Activated T-helper 2 cell treated with anti-CD3 and anti-CD28 coated beads, Interferon-gamma antibody, Interleukin-2, Interleukin-4, amounts not matched to agents 10 μg/mL and 5 μg/mL and 100 μg/mL, durations not matched to agents 14 hours and 24 hours and 36 hours (primary cell): ENCODE data around the gene VWF. TPM values are rescaled to one million over a fixed set of nuclear protein-coding genes. Genes with fewer than 3 reads are reported as not detected.

Source experiments
- DNase-seq: peaks from one replicate; pipeline ENCODE4 v3.0.0; 2021; ENCODE audit warnings: low spot score
- H3K27ac Mint-ChIP-seq: one replicate; pipeline ENCODE4 v1.8.0; 2021; ENCODE audit warnings: mixed read lengths
- H3K27me3 Mint-ChIP-seq: one replicate; pipeline ENCODE4 v1.8.0; 2021; ENCODE audit warnings: low read depth, mixed read lengths
- H3K36me3 Mint-ChIP-seq: one replicate; pipeline ENCODE4 v1.8.0; 2021; ENCODE audit warnings: low read depth, mixed read lengths
- H3K4me1 Mint-ChIP-seq: one replicate; pipeline ENCODE4 v1.8.0; 2021; ENCODE audit warnings: low read depth, mixed read lengths
- H3K4me3 Mint-ChIP-seq: one replicate; pipeline ENCODE4 v1.8.0; 2021; ENCODE audit warnings: low read depth, mild to moderate bottlenecking, moderate library complexity, mixed read lengths
- H3K9me3 Mint-ChIP-seq: one replicate; pipeline ENCODE4 v1.8.0; 2021; ENCODE audit warnings: mixed read lengths
- intact Hi-C: fragments of 100-400 bp; cut with micrococcal nuclease; formaldehyde crosslinking; loops from one replicate; pipeline ENCODE4 v1.15.1; 2023
- total RNA-seq: library from RNA; stranded (reverse); gene quantifications from 2 replicates; pipeline ENCODE4 v1.2.3, GENCODE V29; 2022

VWF gene
- total RNA-seq, 1 donor from 2014 or later, result not detected

GRCh38 chr12:6091786-6092566 is 32.5 kb downstream of the VWF start:
- Mint-ChIP-seq H3K27me3 (peaks cover 12% of the 10 kb centered on the region), H3K4me1 (peaks cover 5% of the 10 kb centered on the region), H3K36me3 (no peaks in the 10 kb centered on the region), H3K27ac (no peak overlapping the region), H3K4me3 (no peak overlapping the region), H3K9me3 (no peaks in the 10 kb centered on the region)
- intact Hi-C loops, result no loop called here
- DNase-seq, result no peak

- Mint-ChIP-seq H3K27me3 (peaks cover 9% of the 10 kb centered on the region), H3K9me3 (no peaks in the 10 kb centered on the region), H3K4me3 (no peak overlapping the region), H3K4me1 (peaks cover 5% of the 10 kb centered on the region), H3K36me3 (no peaks in the 10 kb centered on the region), H3K27ac (no peak overlapping the region)
- intact Hi-C loops, result no loop called here
- DNase-seq, result no peak
These were observed 33.7 kb downstream of the VWF start for GRCh38 chr12:6090803-6091202.

GRCh38 chr12:6088921-6089747 is 35.3 kb downstream of the VWF start:
- Mint-ChIP-seq H3K27me3 (peaks cover 9% of the 10 kb centered on the region), H3K4me1 (peaks cover 5% of the 10 kb centered on the region), H3K9me3 (no peaks in the 10 kb centered on the region), H3K27ac (no peak overlapping the region), H3K36me3 (no peaks in the 10 kb centered on the region), H3K4me3 (no peak overlapping the region)
- DNase-seq, result no peak
- intact Hi-C loops, result no loop called here

GRCh38 chr12:6086316-6086715 is 38.2 kb downstream of the VWF start:
- H3K4me1 Mint-ChIP-seq, result peaks cover 2% of the 10 kb centered on the region
- no peak overlapping the region for H3K4me3 Mint-ChIP-seq
- H3K27me3 Mint-ChIP-seq, result peaks cover 6% of the 10 kb centered on the region
- intact Hi-C loops, result no loop called here
- no peaks in the 10 kb centered on the region for H3K9me3 Mint-ChIP-seq
- no peaks in the 10 kb centered on the region for H3K36me3 Mint-ChIP-seq
- H3K27ac Mint-ChIP-seq, result no peak overlapping the region
- DNase-seq, result no peak

GRCh38 chr12:6085841-6086240 is 38.6 kb downstream of the VWF start:
- H3K27me3 Mint-ChIP-seq, result peaks cover 6% of the 10 kb centered on the region
- no peaks in the 10 kb centered on the region for H3K36me3 Mint-ChIP-seq
- H3K27ac Mint-ChIP-seq, result no peak overlapping the region
- peaks cover under 1% of the 10 kb centered on the region for H3K4me1 Mint-ChIP-seq
- no peaks in the 10 kb centered on the region for H3K9me3 Mint-ChIP-seq
- no peak for DNase-seq
- intact Hi-C loops, result no loop called here
- no peak overlapping the region for H3K4me3 Mint-ChIP-seq

GRCh38 chr12:6084969-6085450 is 39.5 kb downstream of the VWF start:
- Mint-ChIP-seq H3K4me3 (no peak overlapping the region), H3K27ac (no peak overlapping the region), H3K9me3 (no peaks in the 10 kb centered on the region), H3K27me3 (peaks cover 2% of the 10 kb centered on the region), H3K4me1 (no peaks in the 10 kb centered on the region), H3K36me3 (no peaks in the 10 kb centered on the region)
- no peak for DNase-seq
- intact Hi-C loops, result no loop called here

GRCh38 chr12:6084261-6084968 is 40.1 kb downstream of the VWF start:
- H3K9me3 Mint-ChIP-seq, result no peaks in the 10 kb centered on the region
- DNase-seq, result no peak
- H3K27ac Mint-ChIP-seq, result no peak overlapping the region
- no peaks in the 10 kb centered on the region for H3K4me1 Mint-ChIP-seq
- peaks cover 2% of the 10 kb centered on the region for H3K27me3 Mint-ChIP-seq
- H3K4me3 Mint-ChIP-seq, result no peak overlapping the region
- intact Hi-C loops, result no loop called here
- H3K36me3 Mint-ChIP-seq, result no peaks in the 10 kb centered on the region

GRCh38 chr12:6083601-6084000 is 40.9 kb downstream of the VWF start:
- Mint-ChIP-seq H3K36me3 (no peaks in the 10 kb centered on the region), H3K4me1 (no peaks in the 10 kb centered on the region), H3K9me3 (no peaks in the 10 kb centered on the region), H3K27ac (no peak overlapping the region), H3K4me3 (no peak overlapping the region), H3K27me3 (peaks cover 2% of the 10 kb centered on the region)
- intact Hi-C loops, result no loop called here
- DNase-seq, result no peak

GRCh38 chr12:6082613-6083012 is 41.9 kb downstream of the VWF start:
- Mint-ChIP-seq H3K27me3 (peaks cover 2% of the 10 kb centered on the region), H3K4me3 (no peak overlapping the region), H3K4me1 (no peaks in the 10 kb centered on the region), H3K9me3 (no peaks in the 10 kb centered on the region), H3K27ac (no peak overlapping the region), H3K36me3 (no peaks in the 10 kb centered on the region)
- intact Hi-C loops, result no loop called here
- DNase-seq, result no peak

GRCh38 chr12:6080149-6081045 is 44.1 kb downstream of the VWF start:
- intact Hi-C loops, result no loop called here
- peaks cover 11% of the 10 kb centered on the region for H3K27me3 Mint-ChIP-seq
- H3K36me3 Mint-ChIP-seq, result no peaks in the 10 kb centered on the region
- no peak overlapping the region for H3K4me3 Mint-ChIP-seq
- H3K9me3 Mint-ChIP-seq, result no peaks in the 10 kb centered on the region
- H3K4me1 Mint-ChIP-seq, result peaks cover 8% of the 10 kb centered on the region
- no peak for DNase-seq
- no peak overlapping the region for H3K27ac Mint-ChIP-seq

- peaks cover 26% of the 10 kb centered on the region for H3K27me3 Mint-ChIP-seq
- no peak overlapping the region for H3K27ac Mint-ChIP-seq
- DNase-seq, result no peak
- no peak overlapping the region for H3K4me3 Mint-ChIP-seq
- H3K4me1 Mint-ChIP-seq, result peaks cover 23% of the 10 kb centered on the region
- intact Hi-C loops, result no loop called here
- no peaks in the 10 kb centered on the region for H3K36me3 Mint-ChIP-seq
- no peaks in the 10 kb centered on the region for H3K9me3 Mint-ChIP-seq
These were observed 45.9 kb downstream of the VWF start for GRCh38 chr12:6078398-6079096.
